ENCODE data around the gene PTPRS.

PTPRS gene

GRCh38 chr19:5291588-5292193 lies 48.9 kb downstream of the PTPRS start:
- Histone ChIP-seq H3K27ac (ENCODE audit: low read depth, low read length) (peak overlapping the region; percentile 44), H3K9me3 (ENCODE audit: low read length) (no peaks in the 10 kb centered on the region), H3K27me3 (ENCODE audit: control insufficient read depth in 1 of 2, insufficient read depth in 2 of 2, low read length in 2 of 2) (no peaks in the 10 kb centered on the region), H3K4me3 (ENCODE audit: low read depth in 1 of 2, low read length in 2 of 2) (peak overlapping the region; percentile 73 to 79), H3K4me1 (ENCODE audit: insufficient read depth, low read length) (peaks cover 31% of the 10 kb centered on the region), H3K9ac (ENCODE audit: low read length) (peak overlapping the region; percentile 42), H3K36me3 (ENCODE audit: insufficient read depth, low read length) (no peaks in the 10 kb centered on the region)
